SKM-1 treated with dmso at 0.1 percent for 144 hours (cell line): ENCODE measurements around the gene MYL6B.

Experiments used
- DNase-seq: peaks from one replicate; lab custom pipeline; 2025; ENCODE audit not compliant: unreplicated experiment; lab: John Stamatoyannopoulos, UW

MYL6B gene

GRCh38 chr12:56121204-56121870, 31.1 kb upstream of the MYL6B start:
- DNase-seq: no peak

GRCh38 chr12:56122637-56123036, 29.8 kb upstream of the MYL6B start:
- no peak for DNase-seq

- DNase-seq: no peak
Observed at GRCh38 chr12:56124133-56124532, 28.3 kb upstream of the MYL6B start.

- DNase-seq: peak; percentile 64
Observed at GRCh38 chr12:56126732-56127239, 25.6 kb upstream of the MYL6B start.

- DNase-seq: no peak
Observed at GRCh38 chr12:56127485-56127887, 24.9 kb upstream of the MYL6B start.

- DNase-seq: peak; percentile 92
Observed at GRCh38 chr12:56127888-56128669, 24.3 kb upstream of the MYL6B start, which contains the start of gene ESYT1. ESYT1 (plus strand) TSS chr12:56128267; CDS start chr12:56128320, 53 bp downstream.

GRCh38 chr12:56128670-56129205, 23.6 kb upstream of the MYL6B start:
- no peak for DNase-seq

GRCh38 chr12:56129206-56129941, 23.0 kb upstream of the MYL6B start:
- DNase-seq: peak; percentile 14

- no peak for DNase-seq
Observed at GRCh38 chr12:56129942-56130495, 22.4 kb upstream of the MYL6B start.

- no peak for DNase-seq
Observed at GRCh38 chr12:56130876-56131275, 21.5 kb upstream of the MYL6B start.

GRCh38 chr12:56134897-56135296, 17.5 kb upstream of the MYL6B start:
- DNase-seq: no peak

- no peak for DNase-seq
Observed at GRCh38 chr12:56137853-56138571, 14.4 kb upstream of the MYL6B start.

GRCh38 chr12:56141946-56142784, 10.2 kb upstream of the MYL6B start:
- DNase-seq: no peak

GRCh38 chr12:56143217-56143616, 9.2 kb upstream of the MYL6B start:
- DNase-seq: no peak

GRCh38 chr12:56143870-56144269, 8.5 kb upstream of the MYL6B start:
- no peak for DNase-seq

GRCh38 chr12:56145217-56145616, 7.2 kb upstream of the MYL6B start:
- DNase-seq: no peak

- DNase-seq: no peak
Observed at GRCh38 chr12:56146492-56147460, 5.6 kb upstream of the MYL6B start.

- no peak for DNase-seq
Observed at GRCh38 chr12:56150563-56150962, 1.8 kb upstream of the MYL6B start.
